ENCODE data around the gene SLC25A13.
"Not testable (repeated sequence)": the region's sequence is repeated elsewhere in the genome, so short reads cannot be mapped to it uniquely, and the experiment has no call there.

Gene SLC25A13, protein sequence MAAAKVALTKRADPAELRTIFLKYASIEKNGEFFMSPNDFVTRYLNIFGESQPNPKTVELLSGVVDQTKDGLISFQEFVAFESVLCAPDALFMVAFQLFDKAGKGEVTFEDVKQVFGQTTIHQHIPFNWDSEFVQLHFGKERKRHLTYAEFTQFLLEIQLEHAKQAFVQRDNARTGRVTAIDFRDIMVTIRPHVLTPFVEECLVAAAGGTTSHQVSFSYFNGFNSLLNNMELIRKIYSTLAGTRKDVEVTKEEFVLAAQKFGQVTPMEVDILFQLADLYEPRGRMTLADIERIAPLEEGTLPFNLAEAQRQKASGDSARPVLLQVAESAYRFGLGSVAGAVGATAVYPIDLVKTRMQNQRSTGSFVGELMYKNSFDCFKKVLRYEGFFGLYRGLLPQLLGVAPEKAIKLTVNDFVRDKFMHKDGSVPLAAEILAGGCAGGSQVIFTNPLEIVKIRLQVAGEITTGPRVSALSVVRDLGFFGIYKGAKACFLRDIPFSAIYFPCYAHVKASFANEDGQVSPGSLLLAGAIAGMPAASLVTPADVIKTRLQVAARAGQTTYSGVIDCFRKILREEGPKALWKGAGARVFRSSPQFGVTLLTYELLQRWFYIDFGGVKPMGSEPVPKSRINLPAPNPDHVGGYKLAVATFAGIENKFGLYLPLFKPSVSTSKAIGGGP

DNA sequence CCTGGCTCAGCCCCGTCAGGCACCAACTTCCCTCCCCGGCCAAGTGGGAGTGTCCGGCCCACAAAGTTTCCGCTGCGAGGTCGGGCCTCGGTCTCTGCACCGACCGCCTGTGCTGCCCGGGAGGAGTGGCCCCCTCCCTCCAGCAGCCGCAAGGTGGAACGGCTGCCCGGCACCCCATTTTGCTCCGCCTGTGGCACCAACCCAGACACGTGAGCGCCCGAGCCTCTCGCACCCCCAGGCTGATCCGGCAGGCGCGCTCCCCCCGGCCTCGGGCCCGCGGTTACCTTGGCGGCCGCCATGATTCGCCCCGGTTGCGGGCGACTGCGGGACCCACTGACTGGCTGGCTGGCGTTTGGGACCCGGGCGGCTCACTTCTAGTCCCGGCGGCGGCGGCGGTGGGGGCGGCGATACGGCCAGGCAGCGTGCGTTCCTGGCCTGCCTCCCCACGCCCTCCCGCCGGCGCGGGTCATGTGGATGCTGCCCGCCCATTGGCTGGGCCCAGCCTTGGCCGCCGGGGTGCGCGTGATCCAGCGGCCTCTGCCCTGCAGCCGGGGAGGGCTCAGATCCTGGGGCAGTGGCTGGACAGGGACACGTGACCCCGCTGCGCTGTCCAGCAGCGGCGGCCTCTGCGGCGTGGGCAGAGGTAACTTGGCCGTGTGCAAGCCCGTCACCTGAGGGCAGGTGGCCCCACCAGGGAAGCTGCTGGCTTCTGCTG lies at the start of gene SLC25A13:
Gene SLC25A13 (minus strand): TSS at position 441 of the 715 bp plus-strand sequence. CDS start 142 bp downstream, at position 299.
- peak; percentile 50 to 95 (median 88) for DNase-seq

DNA sequence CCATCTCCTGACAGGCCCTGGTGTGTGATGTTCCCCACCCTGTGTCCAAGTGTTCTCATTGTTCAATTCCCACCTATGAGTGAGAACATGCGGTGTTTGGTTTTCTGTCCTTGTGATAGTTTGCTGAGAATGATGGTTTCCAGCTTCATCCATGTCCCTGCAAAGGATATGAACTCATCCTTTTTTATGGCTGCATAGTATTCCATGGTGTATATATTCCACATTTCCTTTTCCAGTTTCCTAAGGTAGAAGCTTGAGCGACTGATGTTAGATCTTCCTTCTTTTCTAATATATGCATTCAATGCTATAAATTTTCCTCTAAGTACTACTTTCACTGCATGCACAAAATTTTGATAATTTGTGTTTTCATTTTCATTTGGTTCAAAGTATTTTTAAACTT lies 44.0 kb upstream of the SLC25A13 start:
- DNase-seq, result not testable (repeated sequence)

DNA sequence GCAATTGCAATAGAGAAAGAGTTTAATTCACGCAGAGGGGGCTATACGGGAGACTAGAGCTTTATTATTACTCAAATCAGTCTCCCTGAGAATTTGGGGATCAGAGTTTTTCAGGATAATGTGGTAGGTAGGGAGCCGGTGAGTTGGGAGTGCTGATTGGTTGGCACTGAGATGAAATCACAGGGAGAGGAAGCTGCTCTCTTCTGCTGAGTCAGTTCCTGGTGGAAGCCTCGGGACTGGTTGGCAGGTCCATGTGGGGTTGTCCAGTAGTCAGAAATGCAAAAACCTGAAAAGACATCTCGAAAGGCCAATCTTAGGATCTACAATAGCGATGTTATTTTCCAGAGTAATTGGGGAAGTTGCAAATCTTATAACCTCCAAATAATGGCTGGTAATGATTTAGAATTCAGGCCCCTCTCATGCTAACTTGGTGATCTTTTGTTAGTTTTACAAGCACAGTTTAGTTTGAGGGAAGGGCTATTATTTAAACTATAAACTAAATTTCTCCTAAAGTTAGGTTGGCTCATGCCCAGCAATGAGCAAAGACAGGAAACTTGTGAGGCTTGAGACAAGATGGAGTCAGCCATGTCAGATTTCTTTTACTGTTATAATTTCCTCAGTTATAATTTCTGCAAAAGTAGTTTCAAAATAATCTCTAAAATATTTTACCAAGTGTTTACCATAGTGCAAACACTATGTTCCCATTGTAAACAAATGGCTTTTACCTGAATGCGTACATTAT lies 39.4 kb upstream of the SLC25A13 start:
- DNase-seq, result no peak

DNA sequence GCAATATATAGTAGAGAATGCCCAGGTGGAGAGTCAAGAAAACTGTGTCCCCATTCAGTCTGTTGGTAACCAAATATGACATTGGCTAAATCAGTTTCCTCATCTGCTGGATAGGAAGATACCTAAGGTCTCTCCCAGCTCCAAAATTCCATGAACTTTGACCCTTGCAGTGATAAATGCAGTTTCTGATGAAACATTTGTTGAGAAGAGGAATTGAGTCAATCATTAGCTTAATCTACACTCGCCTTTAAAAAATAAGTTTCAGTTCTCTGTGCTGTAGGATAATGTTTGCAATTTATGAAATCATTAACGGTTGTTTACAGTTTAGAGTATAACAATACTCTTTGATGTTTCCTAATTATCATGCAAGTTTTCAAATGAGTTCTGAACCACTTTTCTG lies 38.0 kb upstream of the SLC25A13 start:
- no peak for DNase-seq

DNA sequence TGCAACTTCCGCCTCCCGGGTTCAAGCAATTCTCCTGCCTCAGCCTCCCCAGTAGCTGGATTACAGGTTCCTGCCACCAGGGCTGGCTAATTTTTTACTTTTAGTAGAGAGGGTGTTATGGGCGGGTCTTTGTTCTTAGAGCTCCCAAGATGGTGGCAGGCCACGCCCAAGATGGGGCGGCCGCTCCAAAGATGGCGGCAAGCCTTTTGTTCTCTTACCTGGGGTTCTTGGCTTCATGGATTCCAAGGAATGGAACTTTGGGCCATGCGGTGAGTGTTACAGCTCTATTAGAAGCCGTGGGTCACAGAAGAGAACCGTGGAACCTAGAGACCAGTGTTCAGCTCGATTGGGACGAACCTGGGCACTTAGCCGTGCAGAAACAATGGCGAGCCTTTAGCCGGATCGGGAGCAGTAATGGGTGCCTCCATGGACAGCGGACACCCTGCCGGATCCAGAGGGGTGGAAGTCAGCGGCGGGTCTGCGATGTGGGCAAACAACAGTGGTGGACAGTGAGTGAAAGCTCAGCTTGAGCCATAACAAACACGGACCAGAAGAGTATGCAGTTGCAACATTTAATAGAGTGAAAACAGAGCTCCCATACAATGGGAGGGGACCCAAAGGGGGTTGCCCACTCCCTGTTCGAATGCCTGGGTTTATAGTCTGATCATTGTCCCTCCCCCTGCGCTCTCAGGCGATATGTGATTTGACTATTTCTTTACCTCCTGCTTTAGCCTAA lies 36.5 kb upstream of the SLC25A13 start:
- not testable (repeated sequence) for DNase-seq

DNA sequence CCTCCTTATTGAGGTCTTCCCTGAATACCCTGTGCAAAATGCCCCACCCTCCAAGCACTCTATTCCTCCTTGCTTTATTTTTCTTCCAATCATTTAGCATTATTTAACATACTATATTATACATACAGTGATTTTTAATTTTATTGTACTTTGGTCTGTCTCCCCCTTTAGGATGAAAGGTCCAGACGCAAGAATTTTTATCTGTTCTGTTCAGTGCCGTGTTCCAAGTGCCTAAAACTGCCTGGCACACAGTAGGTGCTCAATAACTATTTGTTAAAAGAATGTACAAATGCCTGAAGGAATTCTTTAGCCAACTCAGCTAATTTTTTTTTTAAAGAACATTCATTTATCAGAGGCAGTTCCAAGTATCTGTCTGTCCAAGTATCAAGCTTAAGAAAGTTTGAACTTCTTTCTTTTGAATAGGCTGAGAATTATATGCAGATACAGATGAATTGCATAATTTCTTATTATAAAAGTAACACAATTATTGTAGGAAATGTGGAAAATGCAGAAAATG lies 34.1 kb upstream of the SLC25A13 start:
- DNase-seq, result no peak

DNA sequence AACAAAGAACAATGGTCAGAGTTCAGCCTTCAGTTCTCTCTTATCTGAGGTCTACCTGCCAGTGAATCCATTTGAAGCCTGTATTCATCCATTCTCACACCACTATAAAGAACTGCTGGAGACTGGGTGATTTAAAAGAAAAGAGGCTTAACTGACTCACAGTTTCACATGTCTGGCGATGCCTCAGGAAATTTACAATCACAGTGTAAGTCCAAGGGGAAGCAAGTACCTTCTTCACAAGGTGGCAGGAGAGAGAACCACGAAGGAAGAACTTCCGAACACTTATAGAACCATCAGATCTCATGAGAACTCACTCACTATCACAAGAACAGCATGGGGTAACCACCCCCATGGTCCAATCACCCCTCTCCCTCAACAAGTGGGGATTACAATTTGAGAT lies 33.0 kb upstream of the SLC25A13 start:
- no peak for DNase-seq

DNA sequence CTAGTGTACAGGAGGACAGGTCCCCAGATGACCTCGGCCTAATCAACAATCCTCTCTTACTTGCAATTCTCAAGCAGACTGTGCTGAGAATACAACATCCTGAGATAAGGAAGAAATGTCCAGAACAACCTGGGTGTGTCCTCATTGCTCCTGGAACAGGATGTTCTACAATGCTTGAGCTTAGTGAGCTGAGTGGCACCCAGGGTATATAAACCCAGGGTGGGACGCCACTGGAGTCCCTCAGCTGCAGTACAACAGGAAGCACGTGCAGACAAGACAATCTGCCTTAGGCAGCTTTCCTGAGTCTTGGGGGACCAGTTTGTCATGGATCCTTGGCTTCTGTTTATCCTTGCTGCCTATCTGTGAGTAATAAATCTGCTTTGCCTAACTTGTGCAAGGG lies 27.7 kb upstream of the SLC25A13 start:
- no peak for DNase-seq

DNA sequence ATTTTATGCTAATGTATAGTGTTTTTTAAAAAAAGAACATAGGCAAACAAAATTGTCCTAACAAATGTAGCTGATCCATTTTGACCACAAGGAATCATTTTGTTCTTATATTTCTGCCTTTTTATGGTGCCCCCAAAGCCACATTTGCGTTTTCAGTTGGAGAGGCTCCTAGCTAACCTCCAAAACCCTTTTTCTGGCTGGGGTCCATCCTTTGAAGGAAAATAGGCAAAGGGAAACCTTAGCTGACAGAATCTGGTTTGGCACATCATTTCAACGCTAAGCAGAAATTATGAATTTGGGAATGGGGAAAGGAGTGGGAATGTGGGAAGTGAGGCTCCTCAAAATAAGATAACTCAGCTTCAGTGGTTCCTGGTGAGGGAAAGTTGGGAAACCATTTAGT lies 25.6 kb upstream of the SLC25A13 start:
- no peak for DNase-seq

DNA sequence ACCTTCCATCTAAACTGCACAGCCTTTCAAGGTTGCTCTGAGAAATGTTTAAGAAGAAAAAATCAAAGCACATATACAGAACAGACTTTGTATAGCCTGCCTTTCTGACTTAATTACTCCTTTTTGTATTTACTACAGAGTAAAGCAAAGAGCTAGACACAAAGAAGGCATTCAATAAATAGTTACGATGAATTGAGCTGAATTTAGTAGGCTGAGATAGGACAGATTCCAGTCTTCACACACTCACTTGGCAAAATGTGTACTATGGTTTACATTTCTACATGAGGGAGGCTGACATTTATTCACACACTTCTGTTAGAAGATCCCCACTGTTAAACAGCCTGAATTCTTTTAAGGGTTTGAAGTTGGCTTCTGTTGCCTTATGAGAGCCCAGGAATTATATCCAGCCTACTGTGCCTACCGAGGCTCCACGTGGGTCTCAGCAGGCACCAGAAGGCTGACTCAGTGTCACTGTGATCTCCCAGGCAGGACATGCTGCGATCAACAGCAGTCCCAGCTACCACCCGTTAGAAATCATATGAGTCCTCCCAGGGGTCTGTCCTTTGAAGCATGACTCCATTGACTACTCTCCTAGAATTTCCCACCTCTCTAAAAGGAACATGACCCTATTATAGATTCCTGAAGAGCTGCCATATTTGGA lies 24.5 kb upstream of the SLC25A13 start:
- no peak for DNase-seq

DNA sequence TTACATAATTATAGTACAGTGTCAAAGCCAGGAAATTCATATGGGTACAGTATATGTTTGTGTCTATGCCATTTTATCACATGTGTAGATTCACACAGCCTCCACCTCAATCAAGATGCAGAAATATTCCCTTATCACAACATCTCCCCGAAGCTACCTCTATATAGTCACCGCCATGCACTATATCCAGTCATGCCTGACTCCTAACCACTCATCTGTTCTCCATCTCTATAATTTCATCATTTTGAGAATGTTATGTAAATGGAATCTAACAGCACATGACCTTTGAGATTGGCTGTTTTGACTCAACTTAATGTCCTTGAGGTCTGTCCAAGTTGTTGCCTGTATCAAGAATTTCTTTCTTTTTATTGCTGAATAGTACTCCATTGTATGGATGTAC lies 22.3 kb upstream of the SLC25A13 start:
- no peak for DNase-seq

DNA sequence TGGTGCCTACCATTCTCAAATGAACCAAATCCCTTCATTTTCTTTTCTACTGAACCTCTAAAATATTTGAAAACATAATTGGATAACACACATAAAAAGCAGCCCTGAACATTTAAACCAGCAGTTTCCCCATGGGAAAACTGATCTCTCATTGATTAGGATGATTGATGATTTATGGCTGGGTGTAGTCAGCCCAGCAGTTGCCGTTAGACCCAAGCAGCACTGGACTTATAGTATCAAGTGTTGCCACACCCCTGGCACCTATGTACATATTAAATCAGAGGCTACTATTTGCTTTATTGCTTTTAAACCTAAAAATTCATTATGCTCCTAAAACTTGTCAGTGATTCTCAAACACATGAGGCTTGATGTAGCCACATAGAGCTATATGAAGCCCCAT lies 20.2 kb upstream of the SLC25A13 start:
- no peak for DNase-seq

DNA sequence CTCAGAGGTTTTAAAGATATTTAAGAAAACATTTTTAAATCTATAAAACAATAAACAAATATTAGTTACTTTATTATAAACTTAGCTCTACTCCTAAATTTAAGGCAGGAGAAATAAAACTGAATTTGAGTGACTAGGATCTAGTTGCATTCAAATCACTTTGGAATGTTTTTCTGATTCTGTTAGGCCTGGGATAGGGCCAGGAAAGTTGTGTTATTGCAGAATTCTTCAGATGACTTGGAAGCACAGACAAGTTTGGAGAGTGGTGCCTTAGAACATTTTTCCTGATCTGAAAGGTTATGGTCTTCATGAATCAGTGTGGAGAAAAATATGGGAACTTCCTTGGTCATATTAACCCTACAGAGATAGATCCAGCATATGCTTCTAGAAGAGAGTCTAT lies 15.6 kb upstream of the SLC25A13 start:
- DNase-seq, result no peak

DNA sequence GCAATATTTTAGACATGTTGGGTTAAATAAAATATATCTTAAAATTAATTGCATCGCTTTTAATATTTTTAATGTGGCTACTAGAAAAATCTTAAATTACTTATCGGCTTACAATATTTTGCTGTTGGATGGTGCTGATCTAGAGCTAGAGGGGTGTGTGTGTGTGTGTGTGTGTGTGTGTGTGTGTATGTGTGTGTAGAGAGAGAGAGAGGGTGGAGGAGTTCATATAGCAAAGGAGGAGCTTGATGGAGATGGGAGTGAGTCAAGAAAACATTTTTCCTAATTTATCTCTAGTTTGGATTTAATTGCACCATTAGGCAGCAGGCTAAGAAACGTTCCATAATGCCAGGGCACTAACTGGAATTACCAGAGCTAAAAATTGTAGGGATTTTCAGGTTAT lies 10.4 kb upstream of the SLC25A13 start:
- no peak for DNase-seq

DNA sequence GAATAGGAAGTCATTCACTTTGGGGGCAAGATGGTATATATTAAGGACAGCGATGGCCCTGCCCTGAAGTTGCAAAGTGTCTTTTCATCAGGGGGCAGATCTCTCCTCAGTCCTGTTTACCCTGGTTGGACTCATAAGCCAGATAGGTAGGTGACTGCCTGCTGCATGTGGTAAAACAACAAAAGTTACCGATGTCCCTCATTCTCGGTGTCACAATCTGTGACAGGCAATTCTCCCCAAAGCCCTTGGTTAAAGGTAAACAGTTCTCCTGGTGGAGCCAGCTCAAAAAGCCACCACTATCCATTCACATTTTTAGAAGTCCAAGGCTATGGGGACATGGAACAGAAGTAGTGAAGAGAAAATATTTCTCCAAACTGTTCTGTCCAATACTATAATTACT lies 9.9 kb upstream of the SLC25A13 start:
- DNase-seq, result no peak

DNA sequence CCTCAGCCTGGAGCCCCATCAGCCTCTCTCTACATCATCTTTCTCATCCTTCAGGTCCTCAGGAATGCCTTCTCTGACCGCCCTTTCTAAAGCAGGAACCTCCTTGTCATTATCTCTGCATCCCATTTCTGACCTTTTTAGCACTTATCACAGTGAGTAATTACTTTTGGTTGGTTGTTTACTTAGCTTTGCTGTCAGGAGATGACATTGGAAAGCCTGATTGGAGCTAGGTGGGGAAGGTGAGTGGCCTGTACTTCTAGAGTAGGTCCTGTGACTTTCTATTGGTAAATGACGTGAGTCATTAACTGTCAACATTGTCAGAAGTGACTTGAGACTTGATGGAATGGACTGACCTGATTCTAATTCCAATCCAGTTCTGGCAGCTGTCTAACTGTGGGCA lies 9.3 kb upstream of the SLC25A13 start:
- DNase-seq, result no peak

DNA sequence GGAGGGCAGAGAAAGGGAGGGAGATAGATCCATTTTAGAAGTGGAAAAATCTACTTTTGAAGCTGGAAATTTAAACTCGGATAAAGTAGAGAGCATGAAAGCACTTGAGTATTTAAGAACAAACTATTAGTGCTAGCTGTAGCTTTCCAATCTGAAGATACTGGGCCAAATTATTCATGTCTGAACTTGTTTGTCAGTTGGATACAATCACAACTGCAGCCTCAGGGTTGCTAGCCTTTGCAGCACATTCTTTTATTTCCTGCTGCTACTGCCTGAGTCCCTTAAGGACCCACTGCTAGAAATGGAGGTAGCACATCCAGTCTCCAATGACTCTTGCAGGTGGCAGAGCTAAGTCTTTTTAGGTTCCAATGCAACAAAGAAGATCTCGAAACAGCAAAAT lies 8.3 kb upstream of the SLC25A13 start:
- DNase-seq, result no peak

DNA sequence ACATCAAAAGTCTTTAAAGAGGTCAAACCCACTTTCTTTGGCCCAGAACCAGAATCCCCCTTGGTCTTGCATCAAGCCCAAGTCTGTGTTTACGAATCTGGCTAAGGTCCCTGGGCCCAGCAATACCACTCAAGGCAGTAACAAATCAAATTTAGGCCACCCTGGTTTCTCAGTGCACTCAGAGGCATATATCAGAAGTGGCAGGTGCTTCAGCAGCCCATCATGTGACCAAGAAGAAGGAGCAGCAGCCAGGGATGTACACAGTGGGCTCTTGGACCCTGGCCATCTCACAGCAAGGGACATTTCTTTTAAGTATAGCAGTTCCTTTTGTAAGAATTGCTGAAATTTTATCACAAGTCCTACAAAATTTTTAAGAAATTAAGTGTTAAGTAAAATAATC lies 7.3 kb upstream of the SLC25A13 start:
- no peak for DNase-seq

DNA sequence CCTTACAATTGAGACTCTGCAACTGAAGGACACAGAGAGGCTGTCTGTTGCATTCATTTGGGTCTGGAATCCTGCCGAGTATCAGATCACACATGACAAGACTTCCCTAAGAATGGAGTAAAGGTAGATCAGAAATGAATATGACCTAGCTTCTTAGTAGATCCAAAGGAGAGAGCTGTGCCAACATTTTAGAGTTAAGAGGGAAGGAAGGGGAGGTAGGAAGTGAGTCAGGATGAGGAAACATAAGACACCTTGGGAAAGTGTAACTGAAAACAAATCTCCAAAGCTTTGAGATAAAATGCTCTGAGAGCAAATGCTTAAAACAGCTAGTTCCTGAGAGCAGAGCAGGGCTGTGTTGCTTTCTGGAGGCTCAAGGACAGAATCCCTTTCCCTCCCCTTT lies 6.1 kb upstream of the SLC25A13 start:
- no peak for DNase-seq

DNA sequence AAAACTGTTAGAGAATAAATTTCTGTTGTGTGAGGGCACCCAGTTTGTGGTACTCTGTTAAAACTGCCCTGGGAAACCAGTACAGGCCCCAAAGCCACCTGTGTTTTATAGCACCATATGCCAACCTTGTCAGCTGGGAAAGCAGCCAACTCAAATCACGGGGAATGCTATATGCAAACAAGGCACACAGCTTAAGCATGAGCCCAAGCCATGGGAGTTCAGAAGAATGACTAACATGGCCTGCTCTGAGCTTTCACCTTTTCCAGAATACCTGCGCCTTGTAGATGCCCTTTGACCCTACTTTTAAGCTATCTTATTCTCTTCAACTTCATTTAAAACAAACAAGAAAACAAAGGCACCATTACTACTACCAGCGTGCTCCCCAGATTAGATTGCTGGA lies 5.5 kb upstream of the SLC25A13 start:
- no peak for DNase-seq

Measured in anterior cingulate cortex (tissue), 58 donors.